GM19025 (cell line): ENCODE results near the gene PRKCA.
A peak's percentile ranks its signal among the peaks of the same experiment; 100 is the strongest.

Experiments used
- ATAC-seq: cut with Tn5 transposase; IDR thresholded peaks from one replicate; pipeline ENCODE4 v1.9.1; 2021; ENCODE audit warnings: mild to moderate bottlenecking, low read depth, moderate library complexity; ENCODE audit not compliant: unreplicated experiment

Gene PRKCA

DNA sequence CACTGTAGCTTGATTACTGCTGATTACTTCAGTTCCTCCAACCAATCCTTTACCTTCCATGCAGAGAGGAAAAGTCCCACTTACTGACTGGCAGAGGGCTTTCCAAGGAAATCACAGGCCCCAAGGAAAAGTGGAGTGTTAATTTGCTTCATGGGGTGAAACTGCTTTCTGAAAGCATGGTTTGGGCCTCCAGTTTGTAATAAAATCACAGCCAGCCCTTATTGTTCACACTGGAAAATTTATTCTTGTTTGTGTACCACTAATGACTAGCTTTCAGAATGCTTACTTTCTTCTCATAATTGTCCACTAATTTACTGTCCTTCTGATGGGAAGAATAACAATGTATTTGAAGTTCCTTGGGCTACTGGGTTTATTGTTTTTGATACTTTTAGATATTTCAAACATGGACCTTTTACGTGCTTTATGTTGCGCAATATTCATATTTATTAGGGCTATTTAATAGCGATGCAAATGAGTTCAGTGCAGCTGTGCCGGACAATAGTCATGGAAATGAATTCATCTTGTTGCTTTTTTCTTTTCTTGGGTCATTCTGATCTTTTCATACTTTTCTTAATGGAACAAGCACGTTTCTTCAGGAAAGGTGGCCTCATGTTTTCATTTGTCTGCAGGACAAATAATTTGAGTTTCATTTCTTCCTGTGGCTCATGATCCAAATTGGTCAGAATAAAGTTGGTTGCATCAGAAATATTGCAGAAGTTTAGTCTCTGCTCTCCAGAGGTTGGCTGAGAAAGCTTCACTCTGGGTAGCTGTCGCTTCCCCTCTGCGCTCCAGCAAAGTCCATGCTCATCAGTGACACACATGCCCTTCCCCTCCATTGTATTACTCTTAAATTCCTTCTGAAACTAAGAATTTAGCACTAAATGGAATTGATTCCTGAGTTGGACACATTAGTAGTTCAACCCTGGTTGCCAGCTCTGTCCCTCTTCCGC lies 128.7 kb downstream of the PRKCA start:
- no peak for ATAC-seq

DNA sequence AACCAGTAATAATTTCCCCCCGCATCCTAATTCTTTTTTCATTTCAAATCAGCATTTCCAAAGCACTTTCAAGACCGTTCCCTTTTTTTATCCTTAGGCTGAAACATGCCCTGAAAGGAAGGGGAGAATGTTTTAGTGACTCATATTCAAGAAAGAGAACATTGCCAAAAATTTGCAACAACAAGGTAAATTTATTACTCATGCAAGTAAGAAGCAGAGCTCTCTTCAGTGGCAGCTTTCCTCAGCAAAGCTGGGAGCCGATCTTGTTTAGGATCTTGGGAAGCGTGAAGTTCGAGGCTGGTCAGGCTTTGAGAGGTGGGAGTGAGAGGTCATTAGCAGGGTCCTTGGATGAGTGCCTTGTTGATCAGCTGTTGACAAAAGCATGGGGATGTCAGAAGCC lies 129.5 kb downstream of the PRKCA start:
- no peak for ATAC-seq

DNA sequence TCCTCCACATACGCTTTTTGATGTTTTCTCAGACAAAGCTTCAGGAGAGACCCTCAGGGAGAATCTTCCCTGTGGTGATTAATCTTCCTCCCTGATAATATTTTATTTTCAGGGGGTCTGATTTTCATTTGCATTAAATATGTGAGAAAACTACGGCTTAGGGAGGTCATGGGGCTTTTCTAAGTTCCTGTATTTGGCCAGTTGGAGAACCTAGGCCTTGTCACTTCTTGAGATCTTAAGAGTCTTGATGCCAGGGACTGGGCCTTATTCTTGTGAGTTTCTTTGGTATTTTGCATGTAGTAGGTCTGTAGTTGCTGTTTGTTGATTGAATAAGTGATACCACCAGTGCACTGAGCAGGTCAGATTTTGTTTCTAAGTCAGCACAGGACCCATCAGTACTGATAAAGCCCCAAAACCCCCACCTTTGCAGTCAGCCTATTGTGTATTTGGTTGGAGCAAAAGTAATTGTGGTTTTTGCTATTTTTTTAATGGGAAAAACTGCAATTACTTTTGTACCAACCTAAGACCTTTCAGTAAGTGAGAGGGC lies 130.1 kb downstream of the PRKCA start:
- ATAC-seq, result no peak

DNA sequence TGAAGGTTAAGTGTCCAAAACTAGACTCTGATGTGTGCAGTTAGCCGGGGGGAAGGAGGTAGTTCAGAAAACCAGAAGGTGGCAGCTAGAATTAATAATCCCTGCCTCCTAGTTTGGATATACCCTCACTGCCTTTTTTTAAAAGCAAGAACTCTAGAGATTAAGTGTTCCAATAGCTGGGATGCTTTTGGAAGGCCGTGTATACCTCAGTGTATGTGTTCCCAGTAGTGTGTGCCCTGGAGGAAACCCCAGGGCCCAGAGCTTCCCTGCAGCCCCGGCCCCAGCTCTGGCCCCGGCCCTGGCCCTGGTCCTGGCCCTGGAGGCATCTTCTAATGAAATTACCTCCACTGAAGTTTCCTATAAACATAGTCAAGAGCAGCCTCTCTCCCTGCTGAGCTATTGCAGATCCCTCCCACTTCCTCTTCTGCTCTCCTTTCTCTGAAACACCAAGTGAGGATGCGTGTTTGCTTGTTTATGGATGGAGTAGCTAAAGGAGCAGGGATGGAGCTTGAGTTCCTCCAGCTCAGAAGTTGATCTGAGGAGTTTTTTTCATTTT lies 130.7 kb downstream of the PRKCA start:
- ATAC-seq, result no peak

DNA sequence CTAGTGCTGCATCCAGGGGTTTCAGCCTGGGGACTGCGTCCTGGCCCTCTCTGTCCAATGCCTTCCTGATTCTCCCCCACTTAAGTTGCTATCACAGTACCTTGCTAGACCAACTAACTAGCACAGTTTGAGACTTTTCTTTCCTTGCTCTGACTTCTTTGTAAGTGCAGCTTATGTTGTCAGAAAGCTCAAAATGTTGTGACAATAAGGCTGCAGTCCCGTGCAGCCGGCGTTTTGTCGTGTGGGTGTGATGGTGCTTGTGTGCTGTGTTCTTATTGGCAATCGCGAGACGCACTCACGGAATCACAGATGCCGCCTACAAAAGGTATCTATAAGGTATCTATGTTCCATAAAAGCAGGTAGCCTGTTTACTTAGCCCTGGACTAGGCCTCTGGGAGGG lies 132.8 kb downstream of the PRKCA start:
- no peak for ATAC-seq

DNA sequence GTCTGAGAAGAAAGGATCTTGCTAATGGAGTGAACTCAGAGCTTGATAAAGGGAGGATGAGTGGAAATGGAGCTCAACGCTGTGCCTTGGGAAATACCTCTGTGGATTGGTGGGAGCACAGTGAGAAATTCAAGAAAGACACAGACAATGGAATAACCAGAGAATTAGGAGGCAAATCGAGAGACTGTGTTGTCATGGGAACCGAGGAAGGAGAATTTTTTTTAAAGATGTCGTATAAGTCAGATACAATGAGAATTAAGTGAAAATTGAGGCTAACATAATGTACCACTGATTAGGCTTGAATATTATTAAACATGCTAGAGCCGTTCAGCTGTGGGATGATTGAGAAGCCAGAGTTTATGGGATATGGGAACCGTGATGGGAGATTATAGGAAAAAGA lies 134.2 kb downstream of the PRKCA start:
- no peak for ATAC-seq

DNA sequence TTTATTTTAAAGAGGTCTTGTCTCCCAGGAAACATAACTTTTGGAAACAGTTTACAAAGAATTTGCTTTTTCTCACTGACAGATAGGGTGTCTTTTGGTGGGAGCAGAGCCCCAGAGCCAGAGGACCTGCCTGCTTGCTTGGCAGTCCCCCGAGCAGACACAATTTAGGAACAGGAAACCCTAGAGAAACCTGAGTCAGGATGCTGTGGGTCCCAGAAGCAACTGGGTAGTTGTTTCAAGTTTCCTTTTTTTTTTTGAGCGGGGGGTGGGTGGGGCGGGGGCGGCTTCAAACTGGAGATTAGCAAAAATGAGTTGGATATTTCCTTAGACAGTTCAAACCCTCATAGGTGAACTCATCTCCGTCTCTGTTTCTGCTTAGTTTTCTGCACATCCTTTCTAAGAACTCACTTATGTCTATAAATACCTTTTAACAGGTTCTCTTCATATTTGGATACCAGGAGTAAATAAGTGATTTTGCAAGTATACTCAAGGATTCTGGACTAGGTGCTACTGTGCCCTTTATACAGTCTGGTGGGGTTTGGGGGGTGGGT lies 135.1 kb downstream of the PRKCA start:
- ATAC-seq, result no peak

DNA sequence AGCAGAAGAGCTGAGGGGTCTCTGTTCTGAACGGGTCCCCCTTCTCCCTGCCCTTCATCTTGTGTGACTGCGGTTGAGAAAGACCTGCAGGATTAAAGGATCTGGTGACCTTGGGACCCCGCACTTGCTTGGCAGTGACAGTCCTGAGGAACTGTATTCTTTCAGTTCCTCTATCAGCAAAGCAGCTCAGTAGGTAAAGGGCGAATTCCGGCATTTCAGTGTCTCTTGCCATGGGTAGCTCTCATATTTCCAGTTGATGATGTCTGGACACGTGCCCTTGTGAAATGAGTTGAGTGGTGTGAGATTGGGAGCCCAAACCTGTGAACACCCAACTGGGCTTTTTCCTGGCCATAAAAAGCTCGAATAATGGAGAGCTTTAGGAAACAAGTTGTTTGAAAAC lies 135.7 kb downstream of the PRKCA start:
- no peak for ATAC-seq

DNA sequence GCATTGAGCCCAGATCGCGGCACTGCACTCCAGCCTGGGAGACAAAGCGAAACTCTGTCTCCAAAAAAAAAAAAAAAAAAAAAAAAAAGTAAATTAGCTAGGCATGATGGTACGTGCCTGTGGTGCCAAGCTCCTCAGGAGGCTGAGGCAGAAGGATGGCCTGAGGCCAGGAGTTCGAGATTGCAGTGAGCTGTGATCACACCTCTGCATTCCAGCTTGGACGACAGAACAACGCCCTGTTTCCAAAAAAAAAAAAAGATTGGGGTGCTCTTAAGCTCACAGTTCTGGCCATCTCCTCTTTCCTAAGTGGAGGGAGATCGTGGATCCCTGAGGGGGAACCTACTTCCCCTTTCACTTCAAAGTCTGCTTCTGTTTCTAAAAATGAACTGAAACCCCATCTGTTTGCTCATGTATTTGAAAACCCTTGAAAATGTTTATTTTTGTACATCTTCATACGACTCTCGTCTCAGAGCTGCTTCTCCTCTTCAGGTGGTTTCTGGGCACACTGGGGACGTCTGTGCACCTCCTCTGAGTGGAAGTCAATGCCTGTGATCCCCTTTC lies 138.8 kb downstream of the PRKCA start:
- ATAC-seq, result peak; percentile 81

DNA sequence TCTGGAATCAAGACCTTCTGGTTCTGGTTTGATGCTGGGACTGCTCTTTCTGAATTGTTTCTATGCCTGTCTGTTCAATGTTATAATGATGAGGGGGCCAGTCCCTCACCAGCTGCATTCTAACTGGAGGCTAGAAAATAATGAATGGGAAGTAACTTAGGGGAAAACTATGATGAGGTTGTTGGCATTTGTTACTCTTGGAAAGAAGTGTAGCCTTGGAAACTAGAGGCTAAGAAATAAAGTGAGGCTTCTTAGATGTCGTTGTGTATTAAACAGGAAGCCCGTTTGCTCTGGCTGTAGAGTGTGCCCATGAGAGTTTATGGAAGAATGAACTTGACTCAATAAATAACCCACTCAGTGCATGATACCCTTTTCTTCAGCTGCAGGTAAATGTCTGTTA lies 140.8 kb downstream of the PRKCA start:
- no peak for ATAC-seq

DNA sequence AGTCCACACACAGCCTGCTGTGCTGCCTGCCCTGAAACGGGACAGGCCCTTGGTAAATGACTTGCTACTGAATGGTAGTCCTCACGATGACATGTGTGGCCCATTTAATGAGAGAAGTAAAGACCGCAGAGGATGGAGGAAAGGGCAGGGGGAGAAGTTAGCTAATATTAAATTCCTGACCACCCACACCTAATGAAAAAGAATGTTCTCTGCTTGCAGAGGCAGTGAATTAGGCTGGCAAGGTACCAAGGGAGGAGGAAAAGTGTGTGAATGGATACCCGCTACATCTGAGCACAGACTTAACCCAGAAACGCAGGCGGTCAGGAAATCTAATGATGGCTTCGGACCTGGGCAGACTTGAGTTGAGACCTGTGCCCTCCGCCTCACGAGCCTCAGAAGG lies 141.2 kb downstream of the PRKCA start:
- no peak for ATAC-seq

DNA sequence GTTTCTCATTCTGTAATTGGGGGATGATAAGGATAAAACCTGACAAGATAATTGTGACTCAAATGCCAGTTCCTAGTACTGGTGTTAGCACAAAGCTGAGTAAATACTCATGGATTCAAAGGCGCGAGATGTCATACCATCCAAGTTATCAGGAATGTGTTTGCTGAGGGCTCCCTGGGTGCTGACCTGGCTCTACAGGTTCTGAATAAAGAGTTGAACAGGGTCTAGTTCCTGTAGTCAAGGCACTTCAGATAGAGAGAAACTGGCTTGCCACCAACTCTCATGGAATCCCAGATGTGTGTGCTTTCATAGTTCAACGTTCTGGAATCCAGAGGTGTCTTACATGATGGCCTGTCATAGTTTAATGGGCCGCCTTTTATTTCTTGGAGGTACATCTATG lies 141.6 kb downstream of the PRKCA start:
- ATAC-seq, result no peak

DNA sequence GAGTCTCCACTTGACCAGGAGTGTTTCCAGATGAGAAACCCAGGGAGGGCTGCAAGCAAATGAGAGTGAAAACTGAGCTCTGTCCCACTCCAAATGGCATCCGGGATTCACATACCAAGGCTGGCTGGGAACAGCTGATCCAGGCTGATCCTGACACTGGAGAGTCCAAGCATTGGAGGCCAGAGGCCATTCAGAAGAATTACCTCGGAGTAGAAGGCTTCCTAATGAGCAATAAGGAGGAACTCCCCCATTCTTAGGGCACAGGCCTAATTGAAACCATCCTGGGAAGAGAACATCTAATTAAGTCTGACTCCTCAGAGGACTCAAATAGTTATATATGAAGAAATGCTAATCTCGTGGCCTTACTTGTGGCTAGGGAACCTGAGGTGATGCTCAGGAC lies 142.8 kb downstream of the PRKCA start:
- no peak for ATAC-seq

DNA sequence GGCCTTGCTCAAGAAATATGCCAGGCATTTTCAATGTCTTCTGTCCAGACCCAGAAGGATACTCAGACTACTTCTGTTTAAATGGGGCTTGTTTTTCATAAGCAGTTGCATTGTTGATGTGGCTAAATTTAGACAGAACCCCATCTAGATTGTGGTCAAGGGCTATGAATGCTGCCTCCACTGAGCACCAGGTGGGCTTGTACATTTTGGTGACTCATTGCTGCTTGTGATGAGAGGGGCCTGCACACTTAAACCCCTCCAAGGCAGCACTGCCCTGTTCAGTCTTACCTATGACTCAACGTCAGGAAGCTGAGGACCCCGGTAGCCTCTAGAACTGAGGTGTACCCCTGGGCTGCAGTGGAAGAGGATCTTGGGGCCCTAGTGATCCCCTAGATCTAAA lies 144.0 kb downstream of the PRKCA start:
- no peak for ATAC-seq

DNA sequence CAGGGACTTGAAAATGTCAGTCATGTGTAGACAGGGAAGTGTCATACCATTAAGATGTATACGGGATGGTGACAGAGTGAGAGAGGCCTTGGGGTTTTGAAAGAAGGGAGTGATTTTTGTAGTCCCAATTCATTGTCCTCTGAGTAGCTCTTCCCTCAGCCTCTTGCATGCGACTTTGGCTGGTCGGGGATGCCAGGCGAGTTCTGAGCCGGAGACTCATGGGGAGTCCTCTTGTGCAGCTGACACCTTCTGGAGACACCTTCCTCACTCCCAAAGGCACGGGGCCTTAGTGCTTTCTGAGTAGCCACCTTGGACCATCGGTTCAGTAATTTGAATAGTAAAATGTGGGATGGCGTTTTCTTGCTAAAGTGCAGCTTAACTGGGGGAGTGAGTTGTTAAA lies 144.7 kb downstream of the PRKCA start:
- no peak for ATAC-seq

DNA sequence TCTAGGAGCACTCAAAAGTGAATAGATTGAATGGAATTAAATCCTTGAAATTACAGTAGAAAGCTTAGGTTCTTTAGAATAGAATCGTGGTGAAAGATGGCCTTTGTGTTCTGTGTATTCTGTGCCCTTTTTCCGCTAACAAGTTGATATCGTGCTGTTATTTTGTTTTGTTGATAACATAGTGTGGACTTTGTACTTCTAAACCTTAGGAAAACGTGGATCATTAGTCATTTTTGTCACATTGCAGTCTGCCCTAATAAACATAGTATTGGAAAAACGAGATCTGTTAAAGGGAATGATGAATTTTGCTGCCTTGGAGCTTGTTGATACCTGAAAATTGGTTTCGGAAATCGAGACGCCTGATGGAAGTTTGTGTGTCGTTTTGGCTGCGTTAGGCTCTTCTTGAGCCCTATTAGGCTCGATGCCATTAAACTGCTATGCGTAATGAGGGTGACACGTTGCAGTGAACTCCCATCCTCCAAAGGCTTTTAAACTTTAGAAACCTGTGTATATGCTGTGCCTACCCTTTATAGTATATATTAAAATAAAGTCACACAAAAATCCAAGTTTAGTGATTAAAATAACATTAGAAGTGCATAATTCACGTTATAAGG lies 145.7 kb downstream of the PRKCA start:
- ATAC-seq, result no peak

DNA sequence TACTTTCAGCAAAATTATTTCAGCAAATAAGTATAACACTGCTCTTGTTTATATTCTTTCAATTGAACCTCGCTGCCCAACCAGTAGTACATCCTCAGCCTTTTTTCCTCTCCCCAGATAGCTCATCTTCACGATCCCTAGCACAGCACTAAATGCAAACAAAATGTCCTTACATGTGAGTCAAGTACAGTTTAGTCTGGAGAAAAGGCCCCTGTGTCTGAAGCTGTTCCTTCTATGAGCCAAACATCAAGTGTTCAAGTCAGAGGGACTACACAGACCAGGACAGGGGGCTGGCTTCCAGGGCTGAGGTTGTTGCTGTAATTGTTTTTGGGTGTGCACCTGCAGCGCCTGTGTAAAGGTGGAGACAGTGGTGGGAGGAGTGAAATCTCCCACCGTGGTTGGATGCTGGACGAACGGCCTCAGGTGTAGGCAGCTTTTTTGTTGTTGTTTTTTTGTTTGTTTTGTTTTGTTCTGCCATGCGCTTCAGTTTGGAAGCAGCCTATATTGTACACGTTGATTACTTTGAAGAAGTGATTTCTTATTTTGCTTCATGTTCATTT lies 147.1 kb downstream of the PRKCA start:
- no peak for ATAC-seq

DNA sequence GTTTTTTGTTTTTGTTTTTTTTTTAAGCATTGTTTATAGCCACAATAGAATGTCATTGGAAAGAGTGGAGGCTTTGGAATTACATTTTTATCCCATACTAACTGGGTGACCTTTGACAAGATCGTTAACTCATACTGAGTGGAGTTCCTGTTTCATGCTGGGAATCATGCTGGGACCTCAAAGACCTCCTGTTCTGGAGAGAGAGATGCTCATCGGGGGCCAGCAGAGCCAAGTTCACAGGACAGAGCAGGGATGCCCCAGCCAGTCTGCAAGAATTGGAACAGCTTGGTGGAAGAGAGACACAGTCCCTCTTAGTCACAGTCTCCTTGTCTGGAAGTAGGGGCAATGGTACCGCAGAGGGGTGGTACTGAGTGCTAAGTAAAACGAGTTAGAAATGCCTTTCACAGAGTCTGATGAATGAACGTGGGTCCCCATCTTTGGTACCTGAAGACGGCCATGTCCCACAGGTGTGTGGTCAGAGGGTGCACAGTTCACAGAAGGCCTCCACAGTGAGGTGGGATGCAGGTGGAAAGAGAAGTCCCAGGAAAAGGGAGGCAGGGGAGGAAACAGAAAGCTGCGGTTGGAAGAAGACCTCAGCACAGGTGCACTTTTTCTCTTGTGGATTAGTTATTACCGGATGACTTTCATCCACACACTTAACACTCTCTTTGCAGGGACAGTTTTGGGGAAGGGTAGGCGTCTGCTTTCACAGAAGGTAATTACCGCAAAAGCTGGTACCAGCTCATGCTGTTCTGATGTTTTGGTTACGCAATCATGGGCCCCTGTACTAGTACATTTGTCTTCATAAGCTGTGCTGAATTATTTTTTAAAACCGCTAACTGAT lies 147.8 kb downstream of the PRKCA start:
- ATAC-seq, result no peak

DNA sequence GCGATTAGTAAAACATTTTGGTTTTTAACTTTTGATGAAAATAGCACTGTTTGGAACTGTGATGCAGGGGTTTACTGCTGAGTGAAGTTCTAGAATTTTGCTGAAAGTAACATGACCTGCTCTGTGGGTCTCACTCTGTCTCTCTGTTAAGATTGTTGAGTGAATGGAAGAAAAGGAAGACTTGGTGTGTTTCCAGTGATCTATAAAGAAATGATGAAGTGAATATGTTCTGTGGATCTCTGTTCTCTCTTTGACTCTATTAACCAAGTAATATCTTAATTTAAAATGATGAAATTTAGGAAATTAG lies 148.4 kb downstream of the PRKCA start:
- no peak for ATAC-seq
